GM21367 (cell line): ENCODE data around the gene BICRAL.
A peak's percentile ranks its signal among the peaks of the same experiment; 100 is the strongest.
"Not testable (repeated sequence)": the region's sequence is repeated elsewhere in the genome, so short reads cannot be mapped to it uniquely, and the experiment has no call there.

Experiments used
- ATAC-seq: cut with Tn5 transposase; IDR thresholded peaks from one replicate; pipeline ENCODE4 v1.9.1; 2021; ENCODE audit not compliant: unreplicated experiment

BICRAL gene

GRCh38 chr6:42764911-42765648 lies 16.8 kb upstream of the BICRAL start:
- ATAC-seq, result no peak

- ATAC-seq, result no peak
Measured at GRCh38 chr6:42766163-42766670, 15.6 kb upstream of the BICRAL start.

GRCh38 chr6:42769051-42769450 lies 12.8 kb upstream of the BICRAL start:
- no peak for ATAC-seq

- no peak for ATAC-seq
Measured at GRCh38 chr6:42769836-42770235, 12.0 kb upstream of the BICRAL start.

- ATAC-seq, result peak; percentile 18
Measured at GRCh38 chr6:42771741-42772100, 10.1 kb upstream of the BICRAL start.

GRCh38 chr6:42774201-42774600 lies 7.7 kb upstream of the BICRAL start:
- ATAC-seq, result no peak

- ATAC-seq, result not testable (repeated sequence)
Measured at GRCh38 chr6:42774821-42775487, 6.9 kb upstream of the BICRAL start.

- no peak for ATAC-seq
Measured at GRCh38 chr6:42777126-42777822, 4.6 kb upstream of the BICRAL start.

- ATAC-seq, result no peak
Measured at GRCh38 chr6:42778122-42778521, 3.7 kb upstream of the BICRAL start.

- no peak for ATAC-seq
Measured at GRCh38 chr6:42779521-42779920, 2.3 kb upstream of the BICRAL start.

GRCh38 chr6:42781546-42781795 lies 381 bp upstream of the BICRAL start:
- no peak for ATAC-seq

GRCh38 chr6:42782689-42783176 lies 881 bp downstream of the BICRAL start:
- no peak for ATAC-seq

- ATAC-seq, result no peak
Measured at GRCh38 chr6:42783177-42783875, 1.5 kb downstream of the BICRAL start.

- no peak for ATAC-seq
Measured at GRCh38 chr6:42783876-42784642, 2.2 kb downstream of the BICRAL start.

- ATAC-seq, result no peak
Measured at GRCh38 chr6:42784717-42785498, 3.1 kb downstream of the BICRAL start.

GRCh38 chr6:42786525-42786985 lies 4.7 kb downstream of the BICRAL start:
- no peak for ATAC-seq

GRCh38 chr6:42787063-42787472 lies 5.2 kb downstream of the BICRAL start:
- ATAC-seq, result no peak

- no peak for ATAC-seq
Measured at GRCh38 chr6:42788671-42789070, 6.8 kb downstream of the BICRAL start.

- no peak for ATAC-seq
Measured at GRCh38 chr6:42790549-42791181, 8.8 kb downstream of the BICRAL start.
